Fibroblast of skin of right biceps (primary cell): ENCODE data around the gene AHCYL2.
"Not testable (repeated sequence)": the region's sequence is repeated elsewhere in the genome, so short reads cannot be mapped to it uniquely, and the experiment has no call there.

ENCODE experiments used
- DNase-seq: peaks from one replicate; pipeline ENCODE4 v3.0.0-alpha.2; 2013

The AHCYL2 gene

DNA sequence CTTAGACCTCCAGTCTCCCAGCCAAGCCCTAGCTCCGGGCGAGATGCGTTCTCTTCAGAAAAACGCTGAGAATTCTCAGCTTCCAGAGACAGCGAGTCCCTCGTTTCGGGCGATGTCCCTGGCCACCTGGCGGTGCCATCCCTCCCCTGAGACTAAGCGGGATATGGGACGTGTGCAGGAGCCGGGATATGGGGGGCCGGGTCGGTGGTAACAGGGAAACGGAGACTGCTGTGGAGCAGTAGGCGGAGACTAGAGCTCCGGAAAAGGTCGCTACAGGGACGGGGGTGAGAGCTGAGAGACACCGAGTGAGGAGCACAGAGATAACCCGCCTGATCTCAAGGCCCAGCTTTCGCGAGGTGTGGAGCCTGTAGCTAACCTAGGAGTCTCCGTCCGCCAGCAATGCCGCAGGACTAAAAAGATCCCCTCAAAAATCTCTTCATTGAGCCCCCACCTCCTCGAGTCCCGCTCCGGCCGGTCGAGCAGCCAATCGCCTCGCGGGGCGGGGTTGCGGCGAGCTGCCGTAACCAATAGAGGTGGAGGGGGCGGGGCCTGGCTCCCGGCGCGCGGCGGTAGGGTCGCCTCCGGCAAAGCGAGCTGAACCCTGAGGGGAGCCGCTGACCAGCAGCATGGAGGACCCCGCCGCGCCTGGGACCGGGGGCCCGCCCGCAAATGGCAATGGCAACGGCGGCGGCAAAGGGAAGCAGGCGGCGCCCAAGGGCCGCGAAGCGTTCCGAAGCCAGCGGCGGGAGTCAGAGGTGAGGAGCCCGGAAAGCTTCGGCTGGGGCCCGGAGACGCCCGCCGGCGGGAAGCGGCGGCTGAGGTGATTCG lies 209.2 kb downstream of the AHCYL2 start, which contains the start of gene STRIP2:
Gene STRIP2, plus strand, starts transcription at position 586 of the 828 bp plus-strand sequence. Its CDS starts 41 bp downstream, at position 627.
- DNase-seq, result peak; percentile 82

- DNase-seq, result peak; percentile 9
Measured at GRCh38 chr7:129434675-129435318, 210.0 kb downstream of the AHCYL2 start.

DNA sequence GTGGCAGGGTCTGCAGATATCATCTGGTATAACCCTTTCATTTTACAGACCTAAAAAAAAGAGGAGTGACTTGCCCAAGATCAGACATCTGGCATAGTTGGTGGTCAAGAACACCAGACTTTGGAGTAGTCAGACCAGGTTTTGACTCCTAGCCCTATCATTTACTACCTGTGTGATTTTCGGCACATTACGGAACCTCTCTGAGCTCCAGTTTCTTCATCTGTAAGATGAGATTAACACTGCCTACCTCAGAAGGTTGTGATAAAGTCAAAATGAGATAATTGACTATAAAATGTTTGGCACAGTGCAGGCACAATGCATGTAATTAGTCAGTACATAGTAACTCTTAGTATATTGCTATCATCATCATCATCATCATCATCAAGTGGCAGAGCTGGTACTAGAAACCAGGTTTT lies 210.6 kb downstream of the AHCYL2 start:
- DNase-seq, result no peak

- no peak for DNase-seq
Measured at GRCh38 chr7:129436335-129436923, 211.6 kb downstream of the AHCYL2 start.

DNA sequence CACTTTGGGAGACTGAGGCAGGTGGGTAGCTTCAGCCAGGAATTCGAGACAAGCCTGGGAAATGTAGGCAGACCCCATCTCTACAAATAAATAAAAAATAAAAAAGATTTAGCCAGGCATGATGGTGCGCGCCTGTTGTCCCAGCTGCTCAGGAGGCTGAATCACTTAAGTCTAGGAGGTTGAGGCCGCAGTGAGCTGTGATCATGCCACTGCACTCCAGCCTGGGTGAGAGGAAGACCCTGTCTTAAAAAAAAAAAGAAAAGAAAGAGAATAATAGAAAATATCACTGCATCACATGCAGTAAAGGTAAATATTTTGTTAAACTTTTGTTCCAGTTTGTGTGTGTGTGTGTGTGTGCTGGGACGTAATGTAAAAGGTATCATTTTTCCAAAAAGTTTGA lies 212.4 kb downstream of the AHCYL2 start:
- no peak for DNase-seq

DNA sequence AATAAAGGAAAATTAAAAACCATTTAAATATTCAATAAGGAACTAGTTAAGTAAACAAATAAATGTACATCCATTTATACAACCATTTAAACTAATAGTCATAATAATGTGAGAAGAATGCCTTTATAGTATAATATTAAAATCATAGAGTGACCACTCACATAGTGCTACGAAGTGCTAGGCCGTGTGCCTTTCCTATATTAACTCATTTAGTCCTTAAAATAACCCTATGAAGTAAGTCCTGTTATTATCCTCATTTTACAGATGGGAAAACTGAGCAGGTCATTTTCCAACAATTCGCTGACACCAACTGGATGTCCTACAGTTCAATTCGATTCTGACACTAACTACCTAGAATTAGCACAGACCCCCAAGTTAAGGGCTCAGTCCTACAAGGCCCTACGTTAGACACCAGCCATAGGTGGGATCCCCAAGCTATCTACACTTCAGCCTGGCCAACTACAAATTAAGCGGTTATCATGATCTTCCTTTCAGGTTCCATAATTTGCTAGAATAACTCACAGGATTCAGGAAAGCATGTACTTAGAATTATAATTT lies 213.5 kb downstream of the AHCYL2 start:
- DNase-seq, result no peak

GRCh38 chr7:129438839-129439651 lies 214.2 kb downstream of the AHCYL2 start:
- DNase-seq, result peak; percentile 72

- DNase-seq, result no peak
Measured at GRCh38 chr7:129439963-129440625, 215.3 kb downstream of the AHCYL2 start.

GRCh38 chr7:129443612-129444011 lies 218.8 kb downstream of the AHCYL2 start:
- no peak for DNase-seq

DNA sequence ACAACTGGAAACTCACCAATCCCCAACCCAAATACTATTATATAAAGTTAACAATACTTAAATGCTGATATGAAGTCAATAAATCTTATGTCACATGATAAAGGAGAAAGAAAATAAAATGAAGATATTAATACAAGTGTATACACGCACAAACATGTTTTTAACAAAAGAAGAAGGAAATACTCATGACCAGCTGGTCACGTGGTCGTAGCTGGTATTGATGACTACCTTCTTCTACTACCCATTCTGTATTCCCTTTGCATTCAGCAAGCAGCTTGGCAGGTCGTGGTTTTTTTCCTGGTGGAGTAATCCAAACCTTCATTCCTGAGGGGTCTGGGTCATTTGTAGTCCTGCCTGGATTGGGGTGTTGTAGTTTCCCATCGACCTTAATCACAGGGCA lies 219.9 kb downstream of the AHCYL2 start:
- DNase-seq, result not testable (repeated sequence)

DNA sequence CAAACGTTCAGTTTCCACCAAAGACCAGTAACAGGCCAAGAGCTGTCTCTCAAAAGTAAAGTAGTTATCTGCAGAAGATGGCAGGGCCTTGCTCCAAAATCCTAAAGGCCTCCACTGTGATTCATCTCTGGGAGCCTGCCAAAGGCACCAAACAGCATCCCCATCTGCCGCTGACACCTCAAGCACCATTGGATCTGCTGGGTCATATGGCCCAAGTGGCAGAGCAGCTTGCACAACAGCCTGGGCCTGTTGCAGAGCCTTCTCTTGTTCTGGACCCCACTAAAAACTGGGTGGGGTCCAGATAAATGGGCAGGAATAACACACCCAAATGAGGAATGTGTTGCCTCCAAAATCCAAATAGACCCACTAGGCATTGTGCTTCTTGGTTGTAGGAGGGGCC lies 222.1 kb downstream of the AHCYL2 start:
- DNase-seq, result peak; percentile 28

GRCh38 chr7:129447445-129447844 lies 222.6 kb downstream of the AHCYL2 start:
- not testable (repeated sequence) for DNase-seq

DNA sequence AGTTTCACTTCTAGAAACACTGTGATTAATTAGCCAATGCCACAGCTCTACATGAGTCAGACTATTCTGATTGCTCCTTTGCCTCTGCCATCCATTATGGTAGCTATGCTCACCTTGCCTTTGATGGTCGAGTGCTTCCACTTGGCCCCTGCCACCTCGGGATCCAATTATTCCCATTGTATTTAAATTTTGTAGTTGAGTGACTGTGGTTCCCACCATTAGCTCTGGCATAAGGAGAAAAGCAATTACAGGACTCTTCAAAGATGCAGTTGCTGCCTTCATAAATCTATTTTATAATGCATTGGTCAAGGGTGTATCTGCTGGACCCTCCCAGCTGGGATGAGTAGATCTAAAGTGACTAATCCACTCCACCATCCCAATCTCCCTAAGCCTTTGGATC lies 223.8 kb downstream of the AHCYL2 start:
- DNase-seq, result not testable (repeated sequence)

DNA sequence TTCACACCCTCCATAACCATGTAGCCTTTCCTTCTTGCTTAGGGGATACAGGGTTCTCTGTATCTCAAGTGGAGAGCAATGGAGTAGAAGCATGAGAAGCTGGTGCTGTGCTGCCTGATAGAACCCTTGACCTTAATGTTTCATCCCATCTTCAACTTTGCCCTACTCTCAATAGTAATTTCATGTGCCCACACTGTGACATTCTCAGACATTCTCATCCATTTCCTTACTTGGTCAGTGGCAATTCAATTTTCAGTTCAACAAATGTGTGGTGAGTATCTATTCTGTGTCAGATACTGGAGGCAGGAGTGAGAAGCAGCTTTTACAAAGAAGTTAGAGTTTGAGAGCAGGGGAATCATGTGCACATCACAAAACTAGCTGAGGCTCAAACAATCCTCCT lies 225.5 kb downstream of the AHCYL2 start:
- no peak for DNase-seq

GRCh38 chr7:129452589-129453231 lies 227.9 kb downstream of the AHCYL2 start:
- peak; percentile 3 for DNase-seq

DNA sequence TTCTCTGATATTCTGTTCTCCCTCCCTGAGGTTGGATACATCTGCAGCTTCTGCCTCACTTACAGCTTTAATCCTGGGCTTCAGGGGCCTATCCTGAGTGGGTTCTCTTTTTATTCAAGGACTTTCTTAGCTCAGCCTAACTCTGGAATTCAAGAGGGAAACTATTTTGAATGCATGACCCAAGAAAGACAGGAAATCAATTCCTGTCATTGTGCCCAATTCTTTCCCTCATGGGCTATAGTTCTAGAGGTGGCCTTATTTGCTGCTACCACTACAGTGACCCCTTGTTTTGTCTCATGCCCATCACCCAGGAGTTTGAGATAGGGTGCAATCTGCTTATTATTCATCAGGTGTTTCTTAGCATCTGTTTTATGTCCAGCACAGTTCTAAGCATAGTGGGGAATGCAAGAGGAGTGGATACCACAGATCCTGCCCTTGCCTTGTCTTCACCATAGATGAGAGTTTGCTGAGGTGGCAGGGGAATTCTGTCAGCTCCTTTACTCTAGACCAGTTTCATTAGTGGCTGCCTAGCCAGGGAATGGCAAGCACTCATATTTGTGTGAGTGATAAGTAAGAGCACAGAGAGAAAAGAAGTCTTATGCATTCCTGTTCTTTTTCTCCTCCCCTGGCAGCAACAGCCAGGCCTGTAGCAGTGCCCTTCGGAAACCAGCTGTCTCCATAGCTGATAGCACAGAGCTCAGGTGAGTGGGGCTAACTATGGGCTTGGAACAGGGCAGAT lies 228.8 kb downstream of the AHCYL2 start:
- DNase-seq, result no peak

GRCh38 chr7:129454249-129454551 lies 229.4 kb downstream of the AHCYL2 start:
- no peak for DNase-seq

DNA sequence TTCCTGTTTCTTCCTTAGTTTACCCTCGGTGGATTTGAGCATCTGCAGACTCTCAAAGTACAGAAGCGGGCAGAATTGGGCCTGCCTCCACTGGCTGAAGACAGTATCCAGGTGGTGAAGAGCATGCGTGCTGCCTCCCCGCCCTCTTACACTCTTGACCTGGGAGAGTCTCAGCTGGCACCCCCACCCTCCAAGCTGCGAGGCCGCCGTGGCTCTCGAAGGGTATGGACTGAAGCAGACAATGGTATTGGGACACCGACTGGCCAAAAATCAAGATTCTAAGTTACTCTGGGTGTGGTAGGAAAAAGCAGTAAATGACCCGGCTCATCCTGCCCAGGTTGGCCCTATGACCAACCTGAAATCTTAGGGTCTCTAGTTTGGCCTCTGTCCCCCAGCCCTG lies 231.6 kb downstream of the AHCYL2 start:
- no peak for DNase-seq

GRCh38 chr7:129457101-129457500 lies 232.3 kb downstream of the AHCYL2 start:
- DNase-seq, result no peak

DNA sequence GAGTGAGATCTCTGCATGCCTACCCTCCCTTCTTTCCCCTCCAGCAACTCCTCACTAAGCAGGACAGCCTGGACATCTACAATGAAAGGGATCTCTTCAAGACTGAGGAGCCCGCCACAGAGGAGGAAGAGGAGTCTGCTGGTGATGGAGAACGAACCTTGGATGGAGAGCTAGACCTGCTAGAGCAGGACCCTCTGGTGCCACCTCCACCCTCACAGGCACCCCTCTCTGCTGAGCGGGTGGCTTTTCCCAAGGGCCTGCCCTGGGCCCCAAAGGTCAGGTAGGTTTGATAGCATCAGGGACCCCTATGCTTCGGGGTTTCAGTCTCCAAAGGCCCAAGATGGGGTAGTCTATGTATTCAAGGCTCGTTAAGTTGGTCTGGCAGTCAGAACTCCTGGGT lies 233.3 kb downstream of the AHCYL2 start:
- DNase-seq, result no peak

DNA sequence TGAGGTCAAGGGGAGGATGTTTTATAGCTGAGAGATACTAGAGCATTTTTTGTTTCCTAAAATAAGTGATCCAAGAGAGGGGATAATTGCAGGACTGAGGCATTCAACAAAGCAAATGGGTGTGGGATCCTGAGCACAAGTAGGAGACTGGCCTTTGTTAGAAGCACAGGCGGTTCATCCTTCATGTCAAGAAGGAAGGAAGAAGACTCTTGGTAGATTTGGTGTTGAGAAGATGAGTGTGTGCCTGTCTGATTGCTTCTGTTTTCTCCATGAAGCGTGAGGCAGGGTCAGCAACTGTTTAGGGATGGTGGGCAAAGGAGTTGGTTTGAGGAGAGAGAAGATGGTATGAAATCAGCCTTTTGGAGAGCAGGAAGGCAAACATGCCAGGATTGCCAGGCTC lies 237.0 kb downstream of the AHCYL2 start:
- no peak for DNase-seq
